ENCODE measurements around the gene DOCK4. TPM values are rescaled to one million over a fixed set of nuclear protein-coding genes. Genes with fewer than 3 reads are reported as not detected.

DOCK4 gene
- polyA plus RNA-seq, 1 donor (not counting 4 experiments of a cell fraction or from before 2014, with no cell fraction given) = 13.9 TPM

- H3K4me3 ChIP-seq (ENCODE audit: control insufficient read depth in 2 of 3, extremely low read depth in 1 of 3, insufficient read depth in 2 of 3, low read depth in 1 of 3, low read length in 3 of 3) = no peak overlapping the region
- no peaks in the 10 kb centered on the region for H3K9me1 ChIP-seq (ENCODE audit: control insufficient read depth, extremely low read depth, insufficient read depth, low read length)
- H3K9ac ChIP-seq (ENCODE audit: control insufficient read depth, extremely low read depth, insufficient read depth, low read length) = no peak overlapping the region
- no peak for FAIRE-seq
- DNase-seq (ENCODE audit: low read depth, low spot score) = no peak
- no peak overlapping the region for H2AFZ ChIP-seq (ENCODE audit: control insufficient read depth, low read length)
- no peaks in the 10 kb centered on the region for H3K27me3 ChIP-seq (ENCODE audit: control insufficient read depth, extremely low read depth, insufficient read depth, low read length)
- H3K9me3 ChIP-seq (ENCODE audit: control insufficient read depth, low read depth, low read length) = no peaks in the 10 kb centered on the region
- H3K27ac ChIP-seq (ENCODE audit: control insufficient read depth, insufficient read depth, low read length) = no peak overlapping the region
- TF ChIP-seq CTCF (optimal IDR thresholded peaks at IDR 0.05 in 1 of 3, IDR thresholded peaks at IDR 0.05 in 1 of 3, conservative IDR thresholded peaks at IDR 0.05 in 1 of 3; ENCODE audit: extremely low read depth in 1 of 3, insufficient read depth in 2 of 3, low read length in 3 of 3) (no peak), EZH2 (IDR thresholded peaks at IDR 0.05; ENCODE audit: low read length) (no peak)
- no peaks in the 10 kb centered on the region for H3K4me1 ChIP-seq (ENCODE audit: control insufficient read depth, extremely low read depth, insufficient read depth, low read length)
- H4K20me1 ChIP-seq (ENCODE audit: control insufficient read depth, extremely low read depth, insufficient read depth, low read length) = no peaks in the 10 kb centered on the region
- no peaks in the 10 kb centered on the region for H3K79me2 ChIP-seq (ENCODE audit: control insufficient read depth, insufficient read depth, low read length)
- peaks cover 2 to 7% of the 10 kb centered on the region in 2 experiments for H3K36me3 ChIP-seq (ENCODE audit: control insufficient read depth in 2 of 2, extremely low read depth in 1 of 2, insufficient read depth in 2 of 2, low read length in 2 of 2)
- H3K4me2 ChIP-seq (ENCODE audit: control insufficient read depth, extremely low read depth, insufficient read depth, low read depth, low read length) = no peak overlapping the region
- dilution Hi-C loops (cut with MboI; ENCODE audit: extremely low pct_ligation_motif_present, low sequenced_read_pairs) = loop anchor here (25.0 kb wide), 1 partner anchor 112 kb away; no protein-coding TSS in a partner anchor
Observed at GRCh38 chr7:111873963-111874690, 332.1 kb downstream of the DOCK4 start.

DNA sequence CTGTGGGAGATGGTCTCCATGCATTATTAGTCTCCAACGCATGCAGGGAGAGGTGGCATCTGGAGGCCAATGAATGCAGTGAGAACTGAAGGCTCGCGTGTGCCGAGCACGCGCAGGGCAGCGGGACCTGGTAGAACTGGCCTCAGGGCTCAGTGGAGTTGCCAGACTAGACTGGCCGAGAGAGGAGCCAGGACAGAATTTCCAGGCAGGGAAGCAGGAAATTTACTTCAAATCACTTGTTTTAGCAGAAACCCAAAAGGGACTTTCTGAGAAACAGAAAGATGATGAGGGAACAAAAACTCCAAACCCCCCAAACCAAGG is 332.9 kb downstream of the DOCK4 start:
- Histone ChIP-seq H3K36me3 (ENCODE audit: control insufficient read depth in 2 of 2, extremely low read depth in 1 of 2, insufficient read depth in 2 of 2, low read length in 2 of 2) (peaks cover 2 to 5% of the 10 kb centered on the region in 2 experiments), H4K20me1 (ENCODE audit: control insufficient read depth, extremely low read depth, insufficient read depth, low read length) (no peaks in the 10 kb centered on the region), H3K4me3 (ENCODE audit: control insufficient read depth in 2 of 3, extremely low read depth in 1 of 3, insufficient read depth in 2 of 3, low read depth in 1 of 3, low read length in 3 of 3) (no peak overlapping the region), H3K9me3 (ENCODE audit: control insufficient read depth, low read depth, low read length) (no peaks in the 10 kb centered on the region), H3K79me2 (ENCODE audit: control insufficient read depth, insufficient read depth, low read length) (no peaks in the 10 kb centered on the region), H3K27me3 (ENCODE audit: control insufficient read depth, extremely low read depth, insufficient read depth, low read length) (no peaks in the 10 kb centered on the region), H3K27ac (ENCODE audit: control insufficient read depth, insufficient read depth, low read length) (no peak overlapping the region), H3K9ac (ENCODE audit: control insufficient read depth, extremely low read depth, insufficient read depth, low read length) (no peak overlapping the region), H3K4me1 (ENCODE audit: control insufficient read depth, extremely low read depth, insufficient read depth, low read length) (no peaks in the 10 kb centered on the region), H2AFZ (ENCODE audit: control insufficient read depth, low read length) (no peak overlapping the region), H3K9me1 (ENCODE audit: control insufficient read depth, extremely low read depth, insufficient read depth, low read length) (no peaks in the 10 kb centered on the region), H3K4me2 (ENCODE audit: control insufficient read depth, extremely low read depth, insufficient read depth, low read depth, low read length) (no peak overlapping the region)
- FAIRE-seq = no peak
- TF ChIP-seq CTCF (optimal IDR thresholded peaks at IDR 0.05 in 1 of 3, IDR thresholded peaks at IDR 0.05 in 1 of 3, conservative IDR thresholded peaks at IDR 0.05 in 1 of 3; ENCODE audit: extremely low read depth in 1 of 3, insufficient read depth in 2 of 3, low read length in 3 of 3) (no peak), EZH2 (IDR thresholded peaks at IDR 0.05; ENCODE audit: low read length) (no peak)
- dilution Hi-C loops (cut with MboI; ENCODE audit: extremely low pct_ligation_motif_present, low sequenced_read_pairs) = loop anchor here (25.0 kb wide), 1 partner anchor 111 kb away; no protein-coding TSS in a partner anchor
- no peak for DNase-seq (ENCODE audit: low read depth, low spot score)
